Chondrocyte (in vitro differentiated cells): ENCODE data around the gene CUZD1. TPM values are rescaled to one million over a fixed set of nuclear protein-coding genes. Genes with fewer than 3 reads are reported as not detected.

ENCODE experiments used
- DNase-seq: peaks from one replicate; pipeline ENCODE4 v3.0.0; 2021; ENCODE audit warnings: mixed read lengths, low spot score
- H3K27ac Mint-ChIP-seq: one replicate; pipeline ENCODE4 v1.8.0; 2021; ENCODE audit warnings: mild to moderate bottlenecking, moderate library complexity, mixed read lengths; ENCODE audit not compliant: unreplicated experiment
- H3K27me3 Mint-ChIP-seq: 2 replicates; pipeline ENCODE4 v1.8.0; 2021; ENCODE audit warnings: low read depth, mixed read lengths
- H3K36me3 Mint-ChIP-seq: 2 replicates; pipeline ENCODE4 v1.8.0; 2021; ENCODE audit warnings: low read depth, mixed read lengths
- H3K4me1 Mint-ChIP-seq: 2 replicates; pipeline ENCODE4 v1.8.0; 2021; ENCODE audit warnings: low read depth, mild to moderate bottlenecking, mixed read lengths
- H3K4me3 Mint-ChIP-seq: one replicate; pipeline ENCODE4 v1.8.0; 2021; ENCODE audit warnings: mild to moderate bottlenecking, moderate library complexity, mixed read lengths; ENCODE audit not compliant: unreplicated experiment
- H3K9me3 Mint-ChIP-seq: 2 replicates; pipeline ENCODE4 v1.8.0; 2021; ENCODE audit warnings: low read depth, mixed read lengths
- CTCF ChIP-seq: fragments of 200-600 bp; sonication (generic); IDR thresholded peaks from 2 replicates; pipeline ENCODE4 v1.5.0; 2021; ENCODE audit warnings: antibody characterized with exemption, mild to moderate bottlenecking, moderate library complexity
- total RNA-seq: library from RNA; stranded (reverse); gene quantifications from 3 replicates; pipeline ENCODE4 v1.2.1, GENCODE V29; 2021

Gene CUZD1
- total RNA-seq, 1 donor from 2014 or later: not detected

- no peak for TF ChIP-seq CTCF
- no peak for DNase-seq
- Mint-ChIP-seq H3K4me1 (peaks cover 25% of the 10 kb centered on the region), H3K27ac (no peak overlapping the region), H3K4me3 (no peak overlapping the region), H3K36me3 (no peaks in the 10 kb centered on the region), H3K9me3 (no peaks in the 10 kb centered on the region), H3K27me3 (no peaks in the 10 kb centered on the region)
These were observed 11.2 kb upstream of the CUZD1 start for GRCh38 chr10:122856902-122857301.

GRCh38 chr10:122855745-122856144 lies 10.1 kb upstream of the CUZD1 start:
- H3K4me3 Mint-ChIP-seq: no peak overlapping the region
- peaks cover 31% of the 10 kb centered on the region for H3K4me1 Mint-ChIP-seq
- no peak overlapping the region for H3K27ac Mint-ChIP-seq
- no peaks in the 10 kb centered on the region for H3K36me3 Mint-ChIP-seq
- H3K9me3 Mint-ChIP-seq: no peaks in the 10 kb centered on the region
- no peak for DNase-seq
- no peak for TF ChIP-seq CTCF
- no peaks in the 10 kb centered on the region for H3K27me3 Mint-ChIP-seq

GRCh38 chr10:122854648-122855047 lies 9.0 kb upstream of the CUZD1 start:
- Mint-ChIP-seq H3K27me3 (no peaks in the 10 kb centered on the region), H3K27ac (no peak overlapping the region), H3K9me3 (no peaks in the 10 kb centered on the region), H3K4me1 (peaks cover 42% of the 10 kb centered on the region), H3K4me3 (no peak overlapping the region), H3K36me3 (no peaks in the 10 kb centered on the region)
- TF ChIP-seq CTCF: no peak
- no peak for DNase-seq

GRCh38 chr10:122853665-122854313 lies 8.1 kb upstream of the CUZD1 start:
- H3K4me1 Mint-ChIP-seq: peaks cover 42% of the 10 kb centered on the region
- no peak for DNase-seq
- no peaks in the 10 kb centered on the region for H3K36me3 Mint-ChIP-seq
- H3K27me3 Mint-ChIP-seq: no peaks in the 10 kb centered on the region
- no peak overlapping the region for H3K4me3 Mint-ChIP-seq
- H3K27ac Mint-ChIP-seq: peak overlapping the region; percentile 43
- no peaks in the 10 kb centered on the region for H3K9me3 Mint-ChIP-seq
- no peak for TF ChIP-seq CTCF

GRCh38 chr10:122852261-122852660 lies 6.6 kb upstream of the CUZD1 start:
- H3K27ac Mint-ChIP-seq: no peak overlapping the region
- no peaks in the 10 kb centered on the region for H3K36me3 Mint-ChIP-seq
- no peaks in the 10 kb centered on the region for H3K9me3 Mint-ChIP-seq
- DNase-seq: no peak
- H3K4me3 Mint-ChIP-seq: no peak overlapping the region
- peaks cover 46% of the 10 kb centered on the region for H3K4me1 Mint-ChIP-seq
- no peaks in the 10 kb centered on the region for H3K27me3 Mint-ChIP-seq
- TF ChIP-seq CTCF: no peak
